GM18858 (cell line): ENCODE measurements around the gene PPP1R3F.
"Not testable (repeated sequence)": the region's sequence is repeated elsewhere in the genome, so short reads cannot be mapped to it uniquely, and the experiment has no call there.

ENCODE experiments used
- ATAC-seq: cut with Tn5 transposase; IDR thresholded peaks from one replicate; pipeline ENCODE4 v1.9.1; 2021; ENCODE audit not compliant: unreplicated experiment

The PPP1R3F gene

GRCh38 chrX:49308604-49309269, 39.1 kb downstream of the PPP1R3F start:
- no peak for ATAC-seq

GRCh38 chrX:49309401-49309981, 39.9 kb downstream of the PPP1R3F start:
- ATAC-seq = no peak

GRCh38 chrX:49310371-49310770, 40.8 kb downstream of the PPP1R3F start:
- ATAC-seq = no peak

GRCh38 chrX:49312176-49312575, 42.6 kb downstream of the PPP1R3F start:
- ATAC-seq = no peak

GRCh38 chrX:49316085-49316484, 46.5 kb downstream of the PPP1R3F start:
- no peak for ATAC-seq

- ATAC-seq = not testable (repeated sequence)
Measured at GRCh38 chrX:49321737-49322136, 52.1 kb downstream of the PPP1R3F start, which contains the start of gene GAGE12J. TSS of gene GAGE12J (plus strand) at chrX:49322037. CDS start at chrX:49323194, 1,157 bp downstream.

GRCh38 chrX:49322266-49322665, 52.7 kb downstream of the PPP1R3F start:
- ATAC-seq = not testable (repeated sequence)

- ATAC-seq = not testable (repeated sequence)
Measured at GRCh38 chrX:49323735-49324134, 54.1 kb downstream of the PPP1R3F start.

- not testable (repeated sequence) for ATAC-seq
Measured at GRCh38 chrX:49330421-49330820, 60.8 kb downstream of the PPP1R3F start.

- ATAC-seq = not testable (repeated sequence)
Measured at GRCh38 chrX:49331282-49331681, 61.7 kb downstream of the PPP1R3F start, which contains the start of gene GAGE13. TSS of gene GAGE13 (plus strand) at chrX:49331582. CDS start at chrX:49332738, 1,156 bp downstream.

- ATAC-seq = not testable (repeated sequence)
Measured at GRCh38 chrX:49331841-49332240, 62.2 kb downstream of the PPP1R3F start.
